Heart left ventricle (tissue), 16 donors: Measurements from ENCODE around the gene HOXA3. TPM values are rescaled to one million over a fixed set of nuclear protein-coding genes. Genes with fewer than 3 reads are reported as not detected.

Experiments used
- ATAC-seq, 4 donors: fragments of 200-7000 bp; cut with Tn5 transposase; one replicate each; pipeline ENCODE4 v1.9.1; 2020 to 2022; ENCODE audit warnings: moderate library complexity in 4 of 4, mild to moderate bottlenecking in 3 of 4, moderate number of reproducible peaks in 1 of 4
- DNase-seq, 5 donors: peaks; one replicate each; pipeline ENCODE4 v3.0.0-alpha.2; 2020
- H3K27ac ChIP-seq, 12 donors: fragments of 200-600 bp; sonication (generic) in 4 of 12; one replicate each; pipeline versions ENCODE4 v1.5.0 to v1.8.0; 2016 to 2022; ENCODE audit warnings: mild to moderate bottlenecking in 2 of 12
- H3K27me3 ChIP-seq, 9 donors: fragments of 200-600 bp; sonication (generic) in 2 of 9; one replicate each; pipeline versions ENCODE4 v1.5.1 to v1.8.0; 2016 to 2022; ENCODE audit warnings: mild to moderate bottlenecking in 3 of 9
- H3K36me3 ChIP-seq, 9 donors: fragments of 200-600 bp; sonication (generic) in 2 of 9; one replicate each; pipeline versions ENCODE4 v1.5.0 to v1.8.0; 2018 to 2022; ENCODE audit warnings: mild to moderate bottlenecking in 2 of 9
- H3K4me1 ChIP-seq, 12 donors: fragments of 200-600 bp; sonication (generic) in 4 of 12; one replicate each; pipeline versions ENCODE4 v1.5.0 to v1.8.0; 2016 to 2022; ENCODE audit warnings: mild to moderate bottlenecking in 3 of 12
- H3K4me3 ChIP-seq, 12 donors: fragments of 200-600 bp; sonication (generic) in 4 of 12; one replicate each; pipeline versions ENCODE4 v1.5.0 to v1.8.0; 2017 to 2022; ENCODE audit warnings: mild to moderate bottlenecking in 9 of 12, moderate library complexity in 4 of 12
- H3K9me3 ChIP-seq, 12 donors: fragments of 200-600 bp; sonication (generic) in 4 of 12; one replicate each; pipeline versions ENCODE4 v1.5.0 to v1.8.0; 2016 to 2022; ENCODE audit warnings: mild to moderate bottlenecking in 1 of 12
- POLR2A ChIP-seq, 2 donors: fragments of 450-650 bp; IDR thresholded peaks; one replicate each; pipeline ENCODE4 v1.6.1; 2017; ENCODE audit warnings: antibody characterized with exemption in 2 of 2, mild to moderate bottlenecking in 2 of 2, moderate library complexity in 2 of 2
- WGBS, 4 donors: extraction: QIAGEN DNeasy Blood & Tissue Kit in 2 of 4; methylation state at CpG; one replicate each; pipeline versions ENCODE4 v1.1.5 to v1.1.7; 2013 to 2018; 5-methylcytosine and 5-hydroxymethylcytosine counted together
- intact Hi-C, 10 donors: fragments of 100-400 bp; cut with DNase I; formaldehyde crosslinking; loops; one replicate each; pipeline versions ENCODE4 v1.11.1 to v1.14.2; 2022
- polyA plus RNA-seq, 2 donors: library from polyadenylated mRNA; stranded (reverse); fragments of 200-250 nt; gene quantifications; one replicate each; pipeline ENCODE4 v1.2.3, GENCODE V29; 2013
- total RNA-seq, 9 donors: library from RNA; depleted of rRNA in 2 of 9; stranded (reverse); fragments of >200 nt in 2 of 9; fragmentation: NEBNext Ultra II Directional in 3 of 9; extraction: Animal tissue kit (Norgen Biotek cat#: 25700) in 3 of 9; gene quantifications; one replicate each; pipeline versions ENCODE4 v1.1.0 to v1.2.4, GENCODE V29; 2016 to 2023
- TF ChIP-seq, protein P1 (sequence below), 12 donors: fragments of 200-600 bp; sonication (generic) in 4 of 12; IDR thresholded peaks; one replicate each; pipeline versions ENCODE4 v1.5.0 to v1.8.0; 2018 to 2022; ENCODE audit warnings: antibody characterized with exemption in 12 of 12, mild to moderate bottlenecking in 5 of 12
- donor health status: ischemic (EF 13 %, LVEDD 7.1; RV severe dilation, severe dysfunction).
- donor health status: healthy with polysubstance abuse.
- donor health status: DM: no; HTN: yes; CAD: no.
- donor health status: DM: no; HTN: no; CAD: no.
- donor health status: ischemic (EF 25% LVEDD 6.9; RV normal size, moderate dysfunction).
- donor health status: ischemic (EF 25% LVEDD 5.7; RV mildly dilated, moderate dysfunction).
- donor health status: healthy.
- donor health status: DM: yes; HTN: yes; CAD: no.
- donor health status: ischemic (EF 35%, LVEDD 5.7; RV mildly dilated, moderate dysfunction).
- donor health status: nonischemic (EF 11% LVEDD 7.7; RV severe dilation, severe dysfunction).
- donor health status: DM: yes; HTN: yes; CAD: no.
- donor health status: PGD.
- donor health status: ischemic (EF 29% LVEDD 5.4; RV normal size, mild dysfunction).
- donor health status: nonischemic (EF 23%, LVEDD 6.1; RV moderate dilation, normal function).

HOXA3 gene
- total and polyA plus RNA-seq, 11 donors: 0.07 to 3.1 (median 0.64) TPM; not detected in 2

DNA sequence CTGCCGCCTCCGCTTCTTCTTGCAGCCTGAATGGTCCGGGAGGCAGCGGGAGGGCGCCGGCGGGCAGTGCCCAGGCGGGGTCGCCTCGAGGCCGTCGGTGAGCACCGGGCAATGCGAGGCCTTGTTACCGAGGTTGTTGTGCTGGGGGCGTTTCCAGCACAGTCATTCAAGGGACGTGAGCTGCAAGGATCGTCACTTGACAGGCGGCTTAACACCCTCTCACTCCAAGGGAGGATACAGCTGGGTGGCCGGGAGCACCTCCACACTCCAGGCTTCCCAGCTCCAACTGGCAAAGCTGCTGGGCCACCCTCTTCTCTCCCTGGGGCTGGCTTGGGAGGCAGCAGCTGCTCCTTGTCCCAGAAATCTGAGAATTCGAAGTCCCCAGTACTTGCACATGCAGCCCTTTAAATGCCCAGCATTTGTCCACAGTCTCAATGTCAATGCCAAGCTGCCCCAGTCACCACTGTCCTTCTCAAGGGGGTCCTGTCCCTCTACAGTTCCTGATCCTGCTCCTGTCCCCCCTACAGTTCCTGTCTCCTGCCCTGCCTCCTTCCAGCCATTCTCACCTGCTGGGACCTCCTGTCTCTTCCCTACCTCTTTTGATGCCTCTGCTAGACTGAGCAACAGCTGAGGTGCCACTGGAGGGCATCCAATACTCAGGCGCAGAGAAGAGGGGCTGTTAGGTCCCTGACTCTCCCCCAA, 37.1 kb upstream of the HOXA3 start:
- intact Hi-C loops: no loop called here
- H3K4me3 ChIP-seq: peak overlapping the region in 9 of 12 donors; percentile 1 to 44 (median 22)
- H3K27ac ChIP-seq: peak overlapping the region in 1 of 12 donors; percentile 91
- no peaks in the 10 kb centered on the region for H3K9me3 ChIP-seq
- H3K36me3 ChIP-seq: no peaks in the 10 kb centered on the region
- ATAC-seq: no peak
- peaks cover 4 to 55% (median 30%) of the 10 kb centered on the region in 12 donors for H3K4me1 ChIP-seq
- 9 to 35% (median 15%) methylated on average over 8 to 22 of the region's 22 CpGs for WGBS, 4 donors
- TF ChIP-seq, protein P1, sequence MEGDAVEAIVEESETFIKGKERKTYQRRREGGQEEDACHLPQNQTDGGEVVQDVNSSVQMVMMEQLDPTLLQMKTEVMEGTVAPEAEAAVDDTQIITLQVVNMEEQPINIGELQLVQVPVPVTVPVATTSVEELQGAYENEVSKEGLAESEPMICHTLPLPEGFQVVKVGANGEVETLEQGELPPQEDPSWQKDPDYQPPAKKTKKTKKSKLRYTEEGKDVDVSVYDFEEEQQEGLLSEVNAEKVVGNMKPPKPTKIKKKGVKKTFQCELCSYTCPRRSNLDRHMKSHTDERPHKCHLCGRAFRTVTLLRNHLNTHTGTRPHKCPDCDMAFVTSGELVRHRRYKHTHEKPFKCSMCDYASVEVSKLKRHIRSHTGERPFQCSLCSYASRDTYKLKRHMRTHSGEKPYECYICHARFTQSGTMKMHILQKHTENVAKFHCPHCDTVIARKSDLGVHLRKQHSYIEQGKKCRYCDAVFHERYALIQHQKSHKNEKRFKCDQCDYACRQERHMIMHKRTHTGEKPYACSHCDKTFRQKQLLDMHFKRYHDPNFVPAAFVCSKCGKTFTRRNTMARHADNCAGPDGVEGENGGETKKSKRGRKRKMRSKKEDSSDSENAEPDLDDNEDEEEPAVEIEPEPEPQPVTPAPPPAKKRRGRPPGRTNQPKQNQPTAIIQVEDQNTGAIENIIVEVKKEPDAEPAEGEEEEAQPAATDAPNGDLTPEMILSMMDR (IDR thresholded peaks at IDR 0.05): no peak
- TF ChIP-seq POLR2A (IDR thresholded peaks at IDR 0.05): no peak
- peak in 1 of 5 donors; percentile 47 for DNase-seq
- peaks cover 85 to 100% (median 100%) of the 10 kb centered on the region in 9 donors for H3K27me3 ChIP-seq

DNA sequence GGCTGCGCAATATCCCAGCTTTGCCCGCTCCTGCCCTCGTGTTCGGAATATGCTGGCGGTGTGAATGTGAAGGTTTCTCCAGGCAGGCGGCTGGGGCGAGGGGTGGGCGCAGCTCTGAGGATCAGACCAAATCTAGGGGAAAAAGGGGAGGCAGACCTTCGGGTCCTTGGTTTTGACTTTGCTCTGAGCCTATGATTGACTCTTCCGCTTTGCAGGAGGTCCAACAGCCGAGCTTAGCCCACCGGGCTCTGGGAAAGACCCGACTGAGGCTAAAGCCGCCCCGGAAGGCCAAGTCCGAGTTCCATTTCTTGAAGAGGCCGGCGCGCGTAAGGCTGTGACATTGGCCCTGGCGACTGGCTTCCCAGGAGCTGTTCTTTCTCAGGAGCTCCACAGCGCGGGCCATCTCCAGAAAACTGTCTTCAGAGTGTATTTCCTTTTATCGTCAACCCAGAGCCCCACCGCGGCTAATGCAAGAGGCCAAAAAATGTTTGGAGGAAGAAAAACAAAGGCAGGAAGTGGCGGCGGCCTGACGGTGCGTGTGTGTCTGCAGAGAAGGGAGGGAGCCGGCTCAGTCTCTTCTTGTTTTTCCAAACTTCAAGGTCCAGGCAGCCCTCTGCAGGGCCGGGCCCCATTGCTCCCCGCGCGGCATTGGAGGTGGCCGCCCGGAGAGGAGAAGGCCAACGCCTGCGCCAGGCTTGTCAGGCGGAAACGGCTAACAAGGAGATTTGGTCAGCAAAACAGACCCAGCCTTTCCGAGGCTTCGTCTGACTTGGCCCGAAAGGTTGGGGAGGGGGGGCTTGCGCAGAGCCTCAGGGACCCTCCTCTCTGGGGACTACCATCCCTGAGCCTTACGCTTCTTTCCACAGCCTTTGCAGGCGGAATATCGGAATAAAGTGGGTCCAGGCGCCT, 36.3 kb upstream of the HOXA3 start:
- peak overlapping the region in 10 of 12 donors; percentile 1 to 44 (median 19) for H3K4me3 ChIP-seq
- H3K27ac ChIP-seq: peak overlapping the region in 1 of 12 donors; percentile 91
- H3K27me3 ChIP-seq: peaks cover 86 to 100% (median 100%) of the 10 kb centered on the region in 9 donors
- H3K4me1 ChIP-seq: peaks cover 4 to 63% (median 37%) of the 10 kb centered on the region in 12 donors
- WGBS, 4 donors: 3 to 5% (median 5%) methylated on average over 42 to 49 of the region's 49 CpGs
- TF ChIP-seq, protein P1 (IDR thresholded peaks at IDR 0.05): no peak
- no peak for TF ChIP-seq POLR2A (IDR thresholded peaks at IDR 0.05)
- no peaks in the 10 kb centered on the region for H3K36me3 ChIP-seq
- DNase-seq: peak in 1 of 5 donors; percentile 63
- H3K9me3 ChIP-seq: no peaks in the 10 kb centered on the region
- ATAC-seq: peak in 1 of 4 donors; percentile 35
- intact Hi-C loops: no loop called here

GRCh38 chr7:27187475-27188385, 35.3 kb upstream of the HOXA3 start:
- TF ChIP-seq, protein P1 (IDR thresholded peaks at IDR 0.05): no peak
- no peaks in the 10 kb centered on the region for H3K9me3 ChIP-seq
- peaks cover 4 to 63% (median 34%) of the 10 kb centered on the region in 12 donors for H3K4me1 ChIP-seq
- intact Hi-C loops: no loop called here
- no peak for ATAC-seq
- H3K27ac ChIP-seq: peak overlapping the region in 1 of 12 donors; percentile 91
- H3K36me3 ChIP-seq: no peaks in the 10 kb centered on the region
- 3 to 7% (median 6%) methylated on average over 32 to 46 of the region's 46 CpGs for WGBS, 4 donors
- H3K4me3 ChIP-seq: peak overlapping the region in 3 of 12 donors; percentile 1 to 44 (median 1)
- H3K27me3 ChIP-seq: peaks cover 86 to 100% (median 100%) of the 10 kb centered on the region in 9 donors
- DNase-seq: peak in 1 of 5 donors; percentile 40
